K562 (cell line): ENCODE data around the gene GYS1. TPM values are rescaled to one million over a fixed set of nuclear protein-coding genes. Genes with fewer than 3 reads are reported as not detected.

Source experiments
- ATAC-seq: fragments of 200-7000 bp; cut with Tn5 transposase; 3 replicates; pipeline ENCODE4 v1.9.1; 2020; ENCODE audit warnings: moderate library complexity
- BruUV-seq: library from RNA; stranded (reverse); fragments of 400-500 nt; replicated peaks from 2 replicates; lab custom pipeline; 2021; lab: Mats Ljungman, UMichigan
- CTCF ChIA-PET: fragments of 300-600 bp; formaldehyde crosslinking; extraction: SDS; loops from one replicate; lab custom pipeline; 2021; ENCODE audit warnings: low intra/inter-chr PET ratio; lab: Yijun Ruan, JAX
- POLR2A ChIA-PET: fragments of 300-600, 350-650 bp; sonication (Branson Sonifier 250); formaldehyde crosslinking; extraction: SDS; loops from one replicate; lab custom pipeline; 2021; ENCODE audit warnings: antibody characterized with exemption, inconsistent platforms; lab: Yijun Ruan, JAX
- DNase-seq, 4 experiments: peaks; one replicate each; pipeline versions ENCODE4 v3.0.0 to v3.0.0-alpha.2; 2011 to 2018; ENCODE audit warnings: low spot score in 3 of 4, mixed read lengths in 3 of 4; ENCODE audit errors: extremely low read depth in 1 of 4
- FAIRE-seq: peaks from 2 replicates; lab custom pipeline; 2011; peaks lifted over from hg19 to GRCh38; lab: Jason Lieb, UNC
- H2AFZ ChIP-seq: 2 replicates; pipeline ENCODE4 v1.6.0; 2011; ENCODE audit warnings: low read depth, low read length, control low read depth, inconsistent platforms
- H3K27ac ChIP-seq: fragments of 200-600 bp; 3 replicates; pipeline ENCODE4 v1.8.0; 2011; ENCODE audit warnings: low read depth, mild to moderate bottlenecking, control low read depth, inconsistent platforms, low read length, moderate library complexity, mixed read lengths; ENCODE audit errors: extremely low read depth
- H3K27me3 ChIP-seq, 2 experiments: fragments of 300-600 bp in 1 of 2; 2 replicates in 1 of 2; 3 replicates in 1 of 2; pipeline versions ENCODE4 v1.6.0 to v1.8.0; 2011; ENCODE audit warnings: inconsistent platforms in 2 of 2, low read length in 2 of 2, mild to moderate bottlenecking in 1 of 2, mixed read lengths in 1 of 2, moderate library complexity in 1 of 2; ENCODE audit not compliant: control insufficient read depth in 2 of 2, insufficient read depth in 2 of 2
- H3K36me3 ChIP-seq: fragments of 300-600 bp; 3 replicates; pipeline ENCODE4 v1.8.0; 2011; ENCODE audit warnings: mild to moderate bottlenecking, low read length, inconsistent platforms; ENCODE audit not compliant: control insufficient read depth, insufficient read depth
- H3K4me1 ChIP-seq, 2 experiments: fragments of 200-600 bp in 1 of 2; replicated peaks in 1 of 2; 2 replicates in 1 of 2; 3 replicates in 1 of 2; pipeline versions ENCODE4 v1.5.1 to v1.8.0; 2011; ENCODE audit warnings: inconsistent platforms in 2 of 2, low read length in 2 of 2, mild to moderate bottlenecking in 1 of 2, mixed read lengths in 1 of 2, moderate library complexity in 1 of 2; ENCODE audit not compliant: control insufficient read depth in 2 of 2, insufficient read depth in 2 of 2
- H3K4me2 ChIP-seq: 2 replicates; pipeline ENCODE4 v1.6.1; 2011; ENCODE audit warnings: low read length, control low read depth, inconsistent platforms, mixed read lengths; ENCODE audit not compliant: insufficient read depth
- H3K4me3 ChIP-seq: fragments of 200-600 bp; sonication (generic), shearing (Covaris generic); 2 replicates; pipeline ENCODE4 v1.5.1; 2016; ENCODE audit warnings: control low read depth, inconsistent platforms
- H3K79me2 ChIP-seq: fragments of 200-600 bp; 3 replicates; pipeline ENCODE4 v1.8.0; 2011; ENCODE audit warnings: low read length, inconsistent platforms; ENCODE audit not compliant: control insufficient read depth, insufficient read depth
- H3K9ac ChIP-seq, 2 experiments: 2 replicates each; pipeline versions ENCODE4 v1.6.0 to v1.6.1; 2011; ENCODE audit warnings: low read depth in 2 of 2, low read length in 2 of 2, control low read depth in 1 of 2, inconsistent platforms in 1 of 2, mild to moderate bottlenecking in 1 of 2, mixed read lengths in 1 of 2; ENCODE audit not compliant: insufficient read depth in 1 of 2
- H3K9me1 ChIP-seq: one replicate; pipeline ENCODE4 v1.6.0; 2011; ENCODE audit warnings: inconsistent platforms, mild to moderate bottlenecking, low read length, moderate library complexity; ENCODE audit not compliant: control insufficient read depth, insufficient read depth
- H3K9me3 ChIP-seq: replicated peaks from 2 replicates; pipeline ENCODE4 v1.5.1; 2011; ENCODE audit warnings: low read depth, low read length, inconsistent platforms; ENCODE audit not compliant: control insufficient read depth, insufficient read depth
- H4K20me1 ChIP-seq: replicated peaks from 2 replicates; pipeline ENCODE4 v1.6.1; 2011; ENCODE audit warnings: low read length, inconsistent platforms, mixed read lengths; ENCODE audit not compliant: control insufficient read depth, insufficient read depth
- BACH1 ChIP-seq: fragments of 200-800 bp; sonication (Bioruptor generic); IDR thresholded peaks from 2 replicates; pipeline ENCODE4 v1.6.1; 2016; ENCODE audit warnings: missing genetic modification characterization, missing compliant biosample characterization
- CHCHD3 ChIP-seq: fragments of 250-450 bp; sonication (Bioruptor Pico); IDR thresholded peaks from 2 replicates; pipeline ENCODE4 v2.1.2; 2022; ENCODE audit warnings: mild to moderate bottlenecking
- MYNN ChIP-seq, 2 experiments: sonication (generic); formaldehyde crosslinking in 1 of 2; IDR thresholded peaks; 2 replicates each; pipeline versions ENCODE4 v1.5.0 to v1.6.1; 2016 to 2020; ENCODE audit warnings: antibody characterized with exemption in 1 of 2, missing genetic modification reagents in 1 of 2
- POLR2B ChIP-seq: fragments of 450-650 bp; IDR thresholded peaks from 2 replicates; pipeline ENCODE4 v1.6.1; 2018; ENCODE audit warnings: low read depth; ENCODE audit not compliant: partially characterized antibody
- POLR2G ChIP-seq: fragments of 200-400 bp; formaldehyde crosslinking; IDR thresholded peaks from 2 replicates; pipeline ENCODE4 v1.6.1; 2017; ENCODE audit warnings: low read depth, mild to moderate bottlenecking, antibody characterized with exemption, low read length, moderate library complexity
- RBFOX2 ChIP-seq: fragments of 200-400 bp; formaldehyde crosslinking; IDR thresholded peaks from 2 replicates; pipeline ENCODE4 v1.6.1; 2017; ENCODE audit warnings: low read depth, mild to moderate bottlenecking, low read length, moderate library complexity
- RBM22 ChIP-seq: fragments of 200-400 bp; formaldehyde crosslinking; IDR thresholded peaks from 2 replicates; pipeline ENCODE4 v1.6.1; 2018; ENCODE audit warnings: low read length, low read depth; ENCODE audit not compliant: poor library complexity, severe bottlenecking
- SUPT5H ChIP-seq: fragments of 450-650 bp; IDR thresholded peaks from 2 replicates; pipeline ENCODE4 v1.6.1; 2016
- ZBTB7A ChIP-seq: IDR thresholded peaks from 2 replicates; pipeline ENCODE4 v1.6.1; 2011; ENCODE audit warnings: low read depth, mild to moderate bottlenecking, low read length, moderate library complexity, borderline replicate concordance; ENCODE audit not compliant: control insufficient read depth
- ZNF695 ChIP-seq: fragments of 450-650 bp; formaldehyde crosslinking; IDR thresholded peaks from 2 replicates; pipeline ENCODE4 v1.4.0; 2020; ENCODE audit warnings: mild to moderate bottlenecking, moderate library complexity
- WGBS: fragments of 100-300 bp; shearing (Covaris generic); methylation state at CpG from one replicate; pipeline ENCODE4 v1.1.6; 2016; ENCODE audit warnings: low coverage, mixed read lengths; ENCODE audit not compliant: insufficient coverage; ENCODE audit errors: missing lambda C conversion rate; 5-methylcytosine and 5-hydroxymethylcytosine counted together
- in situ Hi-C: fragments of 300-500 bp; cut with MboI; formaldehyde crosslinking; loops from 4 replicates; pipeline ENCODE4 v1.15.0; 2018; ENCODE audit warnings: inconsistent platforms, mixed read lengths
- intact Hi-C: fragments of 100-400 bp; cut with micrococcal nuclease; formaldehyde crosslinking; loops from 2 replicates; pipeline ENCODE4 v1.14.2; 2022
- polyA plus RNA-seq, 8 experiments: library from polyadenylated mRNA; depleted of rRNA in 4 of 8; stranded (reverse) in 5 of 8; unstranded in 3 of 8; fragments of >200 nt; fragmentation: Nextera tagmentation in 2 of 8; fragmentation: Illumina TruSeq in 1 of 8; extraction: Ambion mirVana in 2 of 8; extraction: Trizol in 1 of 8; gene quantifications; 2 replicates each; pipeline versions ENCODE4 v1.2.1 to v1.2.3, GENCODE V29; 2011 to 2014; ENCODE audit warnings: inconsistent platforms in 1 of 8, missing spikeins in 1 of 8
- total RNA-seq, 7 experiments: library from RNA; depleted of rRNA in 6 of 7; stranded (reverse); fragments of >200 nt in 6 of 7; fragmentation: Illumina TruSeq in 2 of 7; extraction: Trizol in 2 of 7; gene quantifications; 2 replicates each; pipeline versions ENCODE4 v1.2.1 to v1.2.3, GENCODE V29; 2011 to 2021; ENCODE audit warnings: low replicate concordance in 1 of 7

GYS1 gene
- total and polyA plus RNA-seq, 9 of the 15 experiments (the other 6 are each of a cell fraction or from before 2014, with no cell fraction given) = 1.9 to 31.1 (median 15.2) TPM

DNA sequence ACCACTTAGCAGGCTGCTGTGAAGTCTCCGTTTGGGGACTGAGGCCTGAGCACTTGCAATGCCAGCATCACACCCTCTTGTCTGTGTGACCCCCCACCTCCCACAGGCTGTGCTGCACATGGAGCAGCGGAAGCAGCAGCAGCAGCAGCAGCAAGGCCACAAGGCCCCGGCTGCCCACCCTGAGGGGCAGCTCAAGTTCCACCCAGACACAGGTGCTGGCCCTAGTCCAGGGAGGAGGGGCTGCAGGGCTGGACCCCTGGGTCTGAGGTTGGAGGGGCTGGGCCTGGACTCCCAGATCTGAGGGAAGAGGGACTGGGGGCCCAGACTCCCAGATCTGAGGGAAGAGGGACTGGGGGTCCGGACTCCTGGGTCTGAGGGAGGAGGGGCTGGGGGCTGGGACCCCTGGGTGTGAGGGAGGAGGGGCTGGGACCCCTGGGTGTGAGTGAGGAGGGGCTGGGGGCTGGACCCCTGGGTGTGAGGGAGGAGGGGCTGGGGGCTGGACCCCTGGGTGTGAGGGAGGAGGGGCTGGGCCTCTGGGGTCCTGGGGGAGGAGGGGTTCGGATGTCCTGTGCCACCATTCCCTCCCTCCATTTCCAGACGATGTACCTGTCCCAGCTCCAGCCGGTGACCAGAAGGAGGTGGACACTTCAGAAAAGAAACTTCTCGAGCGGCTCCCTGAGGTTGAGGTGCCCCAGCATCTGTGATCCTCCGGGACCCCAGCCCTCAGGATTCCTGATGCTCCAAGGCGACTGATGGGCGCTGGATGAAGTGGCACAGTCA lies 71.2 kb downstream of the GYS1 start:
- FAIRE-seq (no peak), DNase-seq (no peak), ATAC-seq (no peak)
- H4K20me1 ChIP-seq = no peaks in the 10 kb centered on the region
- no peak overlapping the region for H2AFZ ChIP-seq
- H3K4me2 ChIP-seq = no peak overlapping the region
- no peaks in the 10 kb centered on the region for H3K79me2 ChIP-seq
- H3K27ac ChIP-seq = no peak overlapping the region
- peaks cover 7 to 13% of the 10 kb centered on the region in 2 experiments; a peak in 4 of 5 replicates for H3K4me1 ChIP-seq
- peaks cover 56% of the 10 kb centered on the region; the same call in 2 of the 3 replicates for H3K36me3 ChIP-seq
- H3K9me3 ChIP-seq = no peaks in the 10 kb centered on the region
- in situ Hi-C loops = no loop called here
- TF ChIP-seq ZBTB7A = peak; percentile 31; the same call in 1 of the 2 replicates
- 0 out of 2 replicates have a peak, but pooled peaks have one; percentile 16 for TF ChIP-seq MYNN (IDR thresholded peaks at IDR 0.05)
- no peak for TF ChIP-seq MYNN (CRISPR knock-in tag; IDR thresholded peaks at IDR 0.05)
- TF ChIP-seq POLR2B = peak; percentile 54
- peak; percentile 58 for TF ChIP-seq RBM22
- 0 out of 2 replicates have a peak, but pooled peaks have one; percentile 43 for TF ChIP-seq SUPT5H
- 0 out of 2 replicates have a peak, but pooled peaks have one; percentile 45 for TF ChIP-seq RBFOX2
- TF ChIP-seq POLR2G = peak; percentile 65
- no peak for TF ChIP-seq ZNF695 (CRISPR knock-in tag)
- TF ChIP-seq CHCHD3 (CRISPR knock-in tag) = no peak
- TF ChIP-seq BACH1 (tag) = no peak
- H3K9me1 ChIP-seq = no peaks in the 10 kb centered on the region
- ChIA-PET CTCF (no interaction called here), POLR2A (interaction anchor here (0.7 to 3.5 kb wide), 5 partner anchors 11 to 49 kb away, joined by 3 to 19 read pairs (median 8); partner anchors contain the start of gene DHDH)
- intact Hi-C loops = no loop called here
- no peak overlapping the region for H3K4me3 ChIP-seq
- H3K27me3 ChIP-seq = no peaks in the 10 kb centered on the region
- WGBS = 100% methylated on average over 6 of the region's 12 CpGs
- no TSS peak for BruUV-seq
- 0 out of 4 replicates have a peak overlapping the region, but pooled peaks of 1 of the 2 experiments have one; percentile 5 for H3K9ac ChIP-seq
